H1 (cell line): ENCODE measurements around the gene IFNA1.

Experiments used
- CBX5 ChIP-seq: fragments of 300-800, 300-1000 bp; sonication (generic); IDR thresholded peaks from 2 replicates; pipeline ENCODE4 v1.7.1; 2016; ENCODE audit warnings: antibody characterized with exemption, low read length, low read depth
- CBX8 ChIP-seq: fragments of 300-800, 300-1000 bp; sonication (generic); IDR thresholded peaks from 2 replicates; pipeline ENCODE4 v1.7.1; 2016; ENCODE audit warnings: low read depth, low read length, borderline replicate concordance
- CHD2 ChIP-seq: IDR thresholded peaks from 2 replicates; pipeline ENCODE4 v1.6.1; 2012; ENCODE audit warnings: low read length, improper control_type of control experiment
- CTCF ChIP-seq, 3 experiments: IDR thresholded peaks; 1 replicate in 2 of 3; 2 replicates in 1 of 3; pipeline versions ENCODE4 v1.5.1 to v1.6.1; 2011; ENCODE audit warnings: low read length in 3 of 3, mild to moderate bottlenecking in 3 of 3, inconsistent platforms in 2 of 3, low read depth in 1 of 3, moderate library complexity in 1 of 3; ENCODE audit not compliant: insufficient read depth in 1 of 3; ENCODE audit errors: control extremely low read depth in 1 of 3
- EP300 ChIP-seq, 2 experiments: IDR thresholded peaks; 1 replicate in 1 of 2; 2 replicates in 1 of 2; pipeline ENCODE4 v1.6.1; 2011 to 2012; ENCODE audit warnings: low read depth in 2 of 2, low read length in 2 of 2, mild to moderate bottlenecking in 2 of 2, borderline replicate concordance in 1 of 2, inconsistent platforms in 1 of 2, moderate library complexity in 1 of 2
- EZH2 ChIP-seq: fragments of 200-600 bp; sonication (generic); IDR thresholded peaks from 2 replicates; pipeline ENCODE4 v1.7.1; 2012; ENCODE audit warnings: low read depth, mild to moderate bottlenecking, moderate library complexity, low read length, inconsistent platforms; ENCODE audit not compliant: severe bottlenecking
- GTF2F1 ChIP-seq: IDR thresholded peaks from 2 replicates; pipeline ENCODE4 v1.6.1; 2012; ENCODE audit warnings: low read depth, low read length, improper control_type of control experiment, borderline replicate concordance
- HDAC2 ChIP-seq, 2 experiments: fragments of 300-600 bp in 1 of 2; sonication (generic) in 1 of 2; IDR thresholded peaks; 2 replicates each; pipeline ENCODE4 v1.6.1; 2011 to 2012; ENCODE audit warnings: low read depth in 2 of 2, low read length in 2 of 2, mild to moderate bottlenecking in 2 of 2, moderate library complexity in 2 of 2, borderline replicate concordance in 1 of 2, inconsistent platforms in 1 of 2
- MAFK ChIP-seq: IDR thresholded peaks from 2 replicates; pipeline ENCODE4 v1.6.1; 2012; ENCODE audit warnings: low read depth, mild to moderate bottlenecking, improper control_type of control experiment, low read length
- POLR2A ChIP-seq, 2 experiments: IDR thresholded peaks; 1 replicate in 1 of 2; 2 replicates in 1 of 2; pipeline ENCODE4 v1.6.1; 2011; ENCODE audit warnings: low read depth in 2 of 2, low read length in 2 of 2, mild to moderate bottlenecking in 2 of 2; ENCODE audit errors: control extremely low read depth in 1 of 2
- RFX5 ChIP-seq: IDR thresholded peaks from 2 replicates; pipeline ENCODE4 v1.6.1; 2011; ENCODE audit warnings: low read depth, low read length, improper control_type of control experiment, borderline replicate concordance
- SRF ChIP-seq: IDR thresholded peaks from 2 replicates; pipeline ENCODE4 v1.6.1; 2011; ENCODE audit warnings: mild to moderate bottlenecking, low read depth, low read length, moderate library complexity
- TEAD4 ChIP-seq: IDR thresholded peaks from 2 replicates; pipeline ENCODE4 v1.6.1; 2012; ENCODE audit warnings: low read depth, low read length, inconsistent platforms, mixed read lengths
- ZNF274 ChIP-seq: IDR thresholded peaks from 2 replicates; pipeline ENCODE4 v1.7.0; 2012; ENCODE audit warnings: low read length, borderline replicate concordance; ENCODE audit errors: extremely low read depth

DNA sequence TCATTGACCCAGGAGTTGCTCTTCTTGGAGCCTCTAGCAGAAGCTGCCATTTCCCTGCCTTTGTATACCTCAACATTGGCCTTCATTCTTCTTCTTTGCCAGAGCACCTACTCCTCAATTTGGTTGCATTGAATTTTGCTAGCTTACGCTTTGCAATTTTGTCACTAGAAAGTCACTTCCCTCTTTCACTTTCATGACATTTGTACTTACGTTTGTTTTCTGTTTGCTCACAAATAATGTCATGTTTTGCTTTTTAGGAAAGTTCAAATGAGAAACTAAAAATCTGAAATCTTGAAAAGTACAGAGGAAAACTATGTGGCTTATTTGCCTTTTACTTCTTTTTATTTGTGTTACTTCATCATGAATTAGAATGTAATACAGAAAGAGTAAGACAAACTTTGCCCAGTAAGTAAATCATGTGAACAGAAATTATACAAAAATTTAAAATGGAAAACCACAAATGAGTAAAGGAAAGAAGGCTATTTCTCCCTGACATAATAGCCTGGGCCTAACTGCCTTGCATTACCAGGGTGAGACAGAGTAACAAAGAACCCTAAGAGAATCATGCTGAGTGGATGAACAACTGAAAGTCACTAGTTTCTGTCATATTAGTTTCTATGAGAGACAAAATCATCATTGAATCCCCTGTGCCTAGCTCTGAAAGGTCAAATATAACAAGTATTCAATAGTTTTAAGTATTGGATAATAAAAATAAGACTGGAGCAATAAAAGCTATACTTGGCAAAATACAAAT is 7.4 kb upstream of the IFNA1 start:
- TF ChIP-seq POLR2A (IDR thresholded peaks at IDR 0.05; ENCODE audit: control extremely low read depth in 1 of 2, low read depth in 2 of 2, low read length in 2 of 2) (no peak), GTF2F1 (no peak), EZH2 (no peak), CTCF (IDR thresholded peaks at IDR 0.05; ENCODE audit: control extremely low read depth in 1 of 3, insufficient read depth in 1 of 3, low read depth in 1 of 3, low read length in 3 of 3) (no peak), CHD2 (no peak), ZNF274 (no peak), TEAD4 (no peak), CBX8 (no peak), RFX5 (no peak), CBX5 (no peak), HDAC2 (IDR thresholded peaks at IDR 0.05; ENCODE audit: borderline replicate concordance in 1 of 2, low read depth in 2 of 2, low read length in 2 of 2) (no peak), EP300 (IDR thresholded peaks at IDR 0.05; ENCODE audit: borderline replicate concordance in 1 of 2, low read depth in 2 of 2, low read length in 2 of 2) (no peak), MAFK (no peak), SRF (no peak)
